Testis (tissue), 3 donors: Measurements from ENCODE around the gene AOX1. TPM values are rescaled to one million over a fixed set of nuclear protein-coding genes. Genes with fewer than 3 reads are reported as not detected.

Source experiments
- DNase-seq: peaks from one replicate; pipeline ENCODE4 v3.0.0-alpha.2; 2019
- H3K27ac ChIP-seq, 2 donors: fragments of 200-600 bp; sonication (generic); one replicate each; pipeline ENCODE4 v1.5.1; 2019
- H3K27me3 ChIP-seq: fragments of 200-600 bp; sonication (generic); one replicate; pipeline ENCODE4 v1.5.1; 2019
- H3K36me3 ChIP-seq: fragments of 200-600 bp; sonication (generic); one replicate; pipeline ENCODE4 v1.5.1; 2017; ENCODE audit warnings: low read depth; ENCODE audit errors: missing control alignments
- H3K4me1 ChIP-seq: fragments of 200-600 bp; sonication (generic); one replicate; pipeline ENCODE4 v1.5.1; 2019
- H3K4me3 ChIP-seq, 2 donors: fragments of 200-600 bp; sonication (generic); one replicate each; pipeline ENCODE4 v1.5.1; 2017 to 2019
- H3K9me3 ChIP-seq: fragments of 200-600 bp; sonication (generic); one replicate; pipeline ENCODE4 v1.5.1; 2017
- POLR2A ChIP-seq: fragments of 450-650 bp; IDR thresholded peaks from one replicate; pipeline ENCODE4 v1.6.1; 2017; ENCODE audit warnings: antibody characterized with exemption, mild to moderate bottlenecking, moderate library complexity
- WGBS, 2 donors: methylation state at CpG; one replicate each; pipeline ENCODE4 v1.1.5; 2018; 5-methylcytosine and 5-hydroxymethylcytosine counted together
- intact Hi-C: fragments of 100-400 bp; cut with DNase I; formaldehyde crosslinking; loops from one replicate; pipeline ENCODE4 v1.15.1; 2023; ENCODE audit warnings: low total_unique reads
- polyA plus RNA-seq: library from polyadenylated mRNA; stranded (reverse); fragments of 350-450 nt; fragmentation: Illumina TruSeq; extraction: RNeasy Lipid Tissue Mini Kit (QIAGEN cat#74804); gene quantifications from one replicate; pipeline ENCODE4 v1.2.3, GENCODE V29; 2014; ENCODE audit warnings: low read depth, low replicate concordance; ENCODE audit not compliant: insufficient read depth
- total RNA-seq, 2 donors: library from RNA; depleted of rRNA; stranded (reverse); fragments of >200 nt; gene quantifications; one replicate each; pipeline ENCODE4 v1.2.3, GENCODE V29; 2016
- TF ChIP-seq, protein P1 (sequence below), 3 experiments: fragments of 450-650 bp in 2 of 3; fragments of 200-600 bp in 1 of 3; sonication (generic) in 1 of 3; IDR thresholded peaks; one replicate each; pipeline ENCODE4 v1.5.1; 2016 to 2019; ENCODE audit warnings: antibody characterized with exemption in 3 of 3, mild to moderate bottlenecking in 2 of 3, moderate library complexity in 1 of 3

AOX1 gene
- total and polyA plus RNA-seq, 3 donors from 2014 or later, result 28.7 to 34.1 (median 29.4) TPM

DNA sequence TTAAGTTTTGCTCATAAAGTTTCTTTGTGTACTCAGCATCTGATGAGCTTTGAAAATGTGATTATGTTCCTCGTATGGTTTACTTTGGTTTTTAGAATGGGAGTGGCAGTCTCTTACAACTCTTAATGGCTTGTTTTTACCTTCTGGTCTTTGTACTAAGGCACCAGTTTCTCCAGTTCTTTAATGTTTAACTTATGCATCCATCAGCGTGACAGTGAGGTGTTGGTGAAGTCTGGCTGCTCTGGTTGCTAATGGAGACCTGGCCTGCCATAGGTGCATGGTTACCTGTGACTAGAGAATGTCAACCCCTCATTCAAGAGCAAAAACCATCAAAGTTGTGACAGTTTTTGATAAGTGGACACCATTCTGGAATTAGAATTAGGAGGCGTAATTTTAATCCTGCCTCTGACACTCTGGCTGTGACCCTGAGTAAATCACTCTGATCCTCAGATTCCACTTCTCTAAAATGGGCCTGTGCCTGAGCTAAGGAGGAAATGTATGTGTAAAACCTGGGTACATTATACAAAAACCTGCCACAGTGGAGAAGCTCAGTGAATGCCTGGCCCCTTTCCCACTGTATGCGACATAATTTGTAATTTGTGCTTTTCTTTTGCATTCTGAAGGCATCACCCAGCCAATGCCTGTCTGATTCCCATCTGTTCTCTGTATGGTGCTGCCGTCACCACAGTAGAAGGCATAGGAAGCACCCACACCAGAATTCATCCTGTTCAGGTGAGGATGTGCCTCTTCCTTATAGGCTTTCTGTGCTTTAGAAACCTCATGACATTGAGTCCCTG, 11.2 kb downstream of the AOX1 start:
- H3K36me3 ChIP-seq, result no peaks in the 10 kb centered on the region
- no peak for TF ChIP-seq POLR2A
- TF ChIP-seq, protein P1, sequence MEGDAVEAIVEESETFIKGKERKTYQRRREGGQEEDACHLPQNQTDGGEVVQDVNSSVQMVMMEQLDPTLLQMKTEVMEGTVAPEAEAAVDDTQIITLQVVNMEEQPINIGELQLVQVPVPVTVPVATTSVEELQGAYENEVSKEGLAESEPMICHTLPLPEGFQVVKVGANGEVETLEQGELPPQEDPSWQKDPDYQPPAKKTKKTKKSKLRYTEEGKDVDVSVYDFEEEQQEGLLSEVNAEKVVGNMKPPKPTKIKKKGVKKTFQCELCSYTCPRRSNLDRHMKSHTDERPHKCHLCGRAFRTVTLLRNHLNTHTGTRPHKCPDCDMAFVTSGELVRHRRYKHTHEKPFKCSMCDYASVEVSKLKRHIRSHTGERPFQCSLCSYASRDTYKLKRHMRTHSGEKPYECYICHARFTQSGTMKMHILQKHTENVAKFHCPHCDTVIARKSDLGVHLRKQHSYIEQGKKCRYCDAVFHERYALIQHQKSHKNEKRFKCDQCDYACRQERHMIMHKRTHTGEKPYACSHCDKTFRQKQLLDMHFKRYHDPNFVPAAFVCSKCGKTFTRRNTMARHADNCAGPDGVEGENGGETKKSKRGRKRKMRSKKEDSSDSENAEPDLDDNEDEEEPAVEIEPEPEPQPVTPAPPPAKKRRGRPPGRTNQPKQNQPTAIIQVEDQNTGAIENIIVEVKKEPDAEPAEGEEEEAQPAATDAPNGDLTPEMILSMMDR (IDR thresholded peaks at IDR 0.05), result no peak
- no peaks in the 10 kb centered on the region for H3K9me3 ChIP-seq
- no peak overlapping the region for H3K4me3 ChIP-seq
- WGBS, 2 donors, result 81 to 92% methylated on average over 5 of the region's 5 CpGs
- no peak overlapping the region for H3K27ac ChIP-seq
- no peaks in the 10 kb centered on the region for H3K4me1 ChIP-seq
- intact Hi-C loops, result no loop called here
- DNase-seq, result no peak
- no peaks in the 10 kb centered on the region for H3K27me3 ChIP-seq

GRCh38 chr2:200599206-200599605, 13.4 kb downstream of the AOX1 start:
- Histone ChIP-seq H3K36me3 (no peaks in the 10 kb centered on the region), H3K4me1 (no peaks in the 10 kb centered on the region), H3K27me3 (no peaks in the 10 kb centered on the region), H3K9me3 (no peaks in the 10 kb centered on the region), H3K27ac (no peak overlapping the region), H3K4me3 (no peak overlapping the region)
- DNase-seq, result no peak
- intact Hi-C loops, result no loop called here
- WGBS, 2 donors, result 92 to 95% methylated on average over 3 of the region's 3 CpGs
- no peak for TF ChIP-seq POLR2A
- TF ChIP-seq, protein P1 (IDR thresholded peaks at IDR 0.05), result no peak

DNA sequence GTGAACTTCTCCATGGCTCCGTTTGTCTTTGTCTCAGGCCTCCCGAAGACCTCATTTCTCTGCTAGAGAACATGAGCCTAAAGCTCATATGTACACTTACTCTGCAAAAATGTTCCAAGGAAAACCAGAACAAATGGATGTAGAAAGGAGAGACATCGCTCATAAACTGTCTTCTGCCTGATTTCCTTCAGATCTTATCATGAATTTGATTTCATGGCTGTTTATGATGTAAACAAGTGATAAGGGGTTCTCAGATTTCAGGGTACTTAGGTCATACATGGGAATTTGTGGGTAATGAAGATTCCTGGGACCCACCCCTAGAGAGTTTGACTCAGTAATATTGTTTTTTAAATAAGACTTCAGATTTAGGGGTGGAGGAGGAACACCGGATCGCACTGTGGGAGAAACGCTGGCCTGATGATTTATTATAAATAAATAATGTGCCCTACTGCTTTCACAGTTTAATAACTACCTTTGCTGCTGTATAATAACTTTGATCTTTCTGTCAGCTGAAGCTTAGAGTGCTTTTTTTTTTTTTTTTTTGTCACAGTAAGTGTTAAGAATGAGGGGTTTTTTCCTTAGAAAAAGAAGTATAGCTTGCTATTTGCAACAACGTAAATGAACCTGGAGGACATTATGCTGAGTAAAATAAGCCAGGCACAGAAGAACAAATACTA, 14.9 kb downstream of the AOX1 start:
- TF ChIP-seq POLR2A, result no peak
- TF ChIP-seq, protein P1 (IDR thresholded peaks at IDR 0.05), result no peak
- no peak overlapping the region for H3K4me3 ChIP-seq
- H3K4me1 ChIP-seq, result no peaks in the 10 kb centered on the region
- H3K9me3 ChIP-seq, result no peaks in the 10 kb centered on the region
- DNase-seq, result no peak
- no peaks in the 10 kb centered on the region for H3K36me3 ChIP-seq
- 71 to 72% methylated on average over 7 of the region's 7 CpGs for WGBS, 2 donors
- H3K27ac ChIP-seq, result no peak overlapping the region
- intact Hi-C loops, result no loop called here
- H3K27me3 ChIP-seq, result no peaks in the 10 kb centered on the region

DNA sequence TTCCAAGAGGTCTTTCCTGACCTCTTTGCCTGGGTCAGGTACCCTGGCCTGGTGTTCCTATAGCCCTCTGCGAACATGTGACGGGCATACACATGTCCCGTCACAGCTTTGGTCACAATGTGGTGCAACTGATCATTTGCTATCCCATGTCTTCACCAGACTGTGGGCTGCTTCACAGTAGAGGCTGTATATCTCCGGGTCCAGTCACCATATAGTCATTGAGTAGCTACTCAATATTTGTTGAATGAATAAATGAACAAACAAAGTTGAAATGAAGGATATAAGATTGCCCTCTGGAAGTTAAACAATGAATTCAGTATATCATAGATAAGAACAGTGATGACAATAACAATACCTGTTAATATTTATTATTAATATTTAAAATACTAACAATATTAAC, 16.8 kb downstream of the AOX1 start:
- H3K4me1 ChIP-seq, result no peaks in the 10 kb centered on the region
- WGBS, 2 donors, result 99 to 100% methylated on average over 4 of the region's 4 CpGs
- H3K27me3 ChIP-seq, result no peaks in the 10 kb centered on the region
- intact Hi-C loops, result no loop called here
- H3K27ac ChIP-seq, result no peak overlapping the region
- no peak for TF ChIP-seq POLR2A
- TF ChIP-seq, protein P1 (IDR thresholded peaks at IDR 0.05), result no peak
- H3K36me3 ChIP-seq, result no peaks in the 10 kb centered on the region
- DNase-seq, result no peak
- H3K9me3 ChIP-seq, result no peaks in the 10 kb centered on the region
- no peak overlapping the region for H3K4me3 ChIP-seq
